ENCODE data around the gene DNASE1L1. TPM values are rescaled to one million over a fixed set of nuclear protein-coding genes. Genes with fewer than 3 reads are reported as not detected.

DNASE1L1 gene
- total and polyA plus RNA-seq, 4 donors, result 9.3 to 22.1 (median 16.7) TPM

DNA sequence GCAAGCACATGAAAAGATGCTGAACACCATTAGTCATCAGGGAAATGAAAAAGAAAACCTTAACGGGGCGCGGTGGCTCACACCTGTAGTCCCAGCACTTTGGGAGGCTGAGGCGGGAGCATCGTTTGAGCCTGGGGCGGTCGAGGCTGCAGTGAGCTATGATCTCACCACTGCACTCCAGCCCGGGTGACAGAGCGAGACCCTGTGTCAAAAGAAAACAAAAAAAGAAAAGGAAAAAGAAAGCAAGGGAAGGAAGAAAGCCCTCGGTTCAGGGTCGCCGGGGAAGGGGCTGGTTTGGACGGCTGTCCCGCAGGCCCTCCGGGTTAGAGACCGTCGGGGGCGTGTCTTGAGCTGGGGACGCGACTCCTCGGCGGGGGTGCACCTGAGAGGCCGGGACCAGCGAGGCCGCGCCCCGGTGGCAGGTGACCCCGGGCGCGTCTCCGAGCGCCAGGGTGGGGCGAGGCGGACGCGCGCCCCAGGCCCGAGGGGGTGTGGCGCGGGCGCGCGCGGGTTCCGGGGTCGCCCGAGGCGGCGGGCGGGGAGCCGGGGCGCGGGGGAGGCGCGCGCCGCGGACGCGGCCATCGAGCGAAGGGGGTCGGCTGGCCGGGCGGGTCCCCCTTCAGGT lies 48.5 kb upstream of the DNASE1L1 start:
- no peak overlapping the region for H3K27ac ChIP-seq (ENCODE audit: low read depth in 1 of 2, low read length in 2 of 2)
- 4% methylated on average over 64 of the region's 65 CpGs for WGBS
- H3K4me3 ChIP-seq (ENCODE audit: low read depth in 1 of 3, low read length in 3 of 3), result peak overlapping the region in 2 of 3 donors; percentile 50 to 74
- no peaks in the 10 kb centered on the region for H3K9me3 ChIP-seq (ENCODE audit: control insufficient read depth in 4 of 4, low read length in 3 of 4)
- H3K4me1 ChIP-seq (ENCODE audit: control insufficient read depth in 4 of 4, insufficient read depth in 4 of 4, low read length in 3 of 4), result peaks cover 0 to 5% (median 0%) of the 10 kb centered on the region in 4 donors
- H3K36me3 ChIP-seq (ENCODE audit: control insufficient read depth in 4 of 4, insufficient read depth in 3 of 4, low read depth in 1 of 4, low read length in 3 of 4), result peaks cover 0 to 2% (median 0%) of the 10 kb centered on the region in 4 donors
- H3K27me3 ChIP-seq (ENCODE audit: control insufficient read depth in 4 of 4, insufficient read depth in 4 of 4, low read length in 3 of 4), result no peaks in the 10 kb centered on the region
- no peak for DNase-seq (ENCODE audit: low spot score)
- H3K9ac ChIP-seq (ENCODE audit: low read depth in 1 of 2, low read length in 2 of 2), result no peak overlapping the region
- TF ChIP-seq RXRA (IDR thresholded peaks at IDR 0.05) (no peak), YY1 (IDR thresholded peaks at IDR 0.05) (no peak), GABPA (IDR thresholded peaks at IDR 0.05 in 1 of 2, conservative IDR thresholded peaks at IDR 0.05 in 1 of 2) (no peak)
- TF ChIP-seq, protein P1, sequence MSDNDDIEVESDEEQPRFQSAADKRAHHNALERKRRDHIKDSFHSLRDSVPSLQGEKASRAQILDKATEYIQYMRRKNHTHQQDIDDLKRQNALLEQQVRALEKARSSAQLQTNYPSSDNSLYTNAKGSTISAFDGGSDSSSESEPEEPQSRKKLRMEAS (IDR thresholded peaks at IDR 0.05), result no peak
- TF ChIP-seq, protein P2, sequence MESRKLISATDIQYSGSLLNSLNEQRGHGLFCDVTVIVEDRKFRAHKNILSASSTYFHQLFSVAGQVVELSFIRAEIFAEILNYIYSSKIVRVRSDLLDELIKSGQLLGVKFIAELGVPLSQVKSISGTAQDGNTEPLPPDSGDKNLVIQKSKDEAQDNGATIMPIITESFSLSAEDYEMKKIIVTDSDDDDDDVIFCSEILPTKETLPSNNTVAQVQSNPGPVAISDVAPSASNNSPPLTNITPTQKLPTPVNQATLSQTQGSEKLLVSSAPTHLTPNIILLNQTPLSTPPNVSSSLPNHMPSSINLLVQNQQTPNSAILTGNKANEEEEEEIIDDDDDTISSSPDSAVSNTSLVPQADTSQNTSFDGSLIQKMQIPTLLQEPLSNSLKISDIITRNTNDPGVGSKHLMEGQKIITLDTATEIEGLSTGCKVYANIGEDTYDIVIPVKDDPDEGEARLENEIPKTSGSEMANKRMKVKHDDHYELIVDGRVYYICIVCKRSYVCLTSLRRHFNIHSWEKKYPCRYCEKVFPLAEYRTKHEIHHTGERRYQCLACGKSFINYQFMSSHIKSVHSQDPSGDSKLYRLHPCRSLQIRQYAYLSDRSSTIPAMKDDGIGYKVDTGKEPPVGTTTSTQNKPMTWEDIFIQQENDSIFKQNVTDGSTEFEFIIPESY (IDR thresholded peaks at IDR 0.05), result no peak
- TF ChIP-seq, protein P3, sequence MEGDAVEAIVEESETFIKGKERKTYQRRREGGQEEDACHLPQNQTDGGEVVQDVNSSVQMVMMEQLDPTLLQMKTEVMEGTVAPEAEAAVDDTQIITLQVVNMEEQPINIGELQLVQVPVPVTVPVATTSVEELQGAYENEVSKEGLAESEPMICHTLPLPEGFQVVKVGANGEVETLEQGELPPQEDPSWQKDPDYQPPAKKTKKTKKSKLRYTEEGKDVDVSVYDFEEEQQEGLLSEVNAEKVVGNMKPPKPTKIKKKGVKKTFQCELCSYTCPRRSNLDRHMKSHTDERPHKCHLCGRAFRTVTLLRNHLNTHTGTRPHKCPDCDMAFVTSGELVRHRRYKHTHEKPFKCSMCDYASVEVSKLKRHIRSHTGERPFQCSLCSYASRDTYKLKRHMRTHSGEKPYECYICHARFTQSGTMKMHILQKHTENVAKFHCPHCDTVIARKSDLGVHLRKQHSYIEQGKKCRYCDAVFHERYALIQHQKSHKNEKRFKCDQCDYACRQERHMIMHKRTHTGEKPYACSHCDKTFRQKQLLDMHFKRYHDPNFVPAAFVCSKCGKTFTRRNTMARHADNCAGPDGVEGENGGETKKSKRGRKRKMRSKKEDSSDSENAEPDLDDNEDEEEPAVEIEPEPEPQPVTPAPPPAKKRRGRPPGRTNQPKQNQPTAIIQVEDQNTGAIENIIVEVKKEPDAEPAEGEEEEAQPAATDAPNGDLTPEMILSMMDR (IDR thresholded peaks at IDR 0.05; ENCODE audit: low read depth, low read length, missing input control), result no peak
- TF ChIP-seq, protein P4, sequence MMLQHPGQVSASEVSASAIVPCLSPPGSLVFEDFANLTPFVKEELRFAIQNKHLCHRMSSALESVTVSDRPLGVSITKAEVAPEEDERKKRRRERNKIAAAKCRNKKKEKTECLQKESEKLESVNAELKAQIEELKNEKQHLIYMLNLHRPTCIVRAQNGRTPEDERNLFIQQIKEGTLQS (IDR thresholded peaks at IDR 0.05), result no peak

DNA sequence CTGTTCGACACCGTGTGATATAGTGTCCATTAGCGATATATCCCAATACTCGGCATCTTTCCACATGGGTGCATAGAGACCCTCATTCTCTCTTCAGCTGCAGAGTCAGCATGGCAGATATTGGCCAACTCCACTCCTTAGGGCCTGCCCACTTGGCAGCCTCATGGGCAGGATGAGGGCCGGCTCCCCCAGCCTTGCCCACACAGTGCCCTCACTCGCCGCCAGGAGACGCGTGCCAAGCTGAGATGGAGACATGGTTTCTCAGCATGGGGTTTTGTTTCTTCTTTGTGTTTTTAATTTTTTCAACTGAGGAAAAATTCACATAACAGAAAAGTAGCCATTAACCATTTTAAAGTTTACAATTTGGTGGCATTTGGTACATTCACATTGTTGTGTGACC lies 43.8 kb upstream of the DNASE1L1 start:
- 97% methylated on average over 9 of the region's 9 CpGs for WGBS
- Histone ChIP-seq H3K9ac (ENCODE audit: low read depth in 1 of 2, low read length in 2 of 2) (no peak overlapping the region), H3K27me3 (ENCODE audit: control insufficient read depth in 4 of 4, insufficient read depth in 4 of 4, low read length in 3 of 4) (no peaks in the 10 kb centered on the region), H3K4me3 (ENCODE audit: low read depth in 1 of 3, low read length in 3 of 3) (no peak overlapping the region), H3K36me3 (ENCODE audit: control insufficient read depth in 4 of 4, insufficient read depth in 3 of 4, low read depth in 1 of 4, low read length in 3 of 4) (peaks cover 0 to 24% (median 8%) of the 10 kb centered on the region in 4 donors), H3K9me3 (ENCODE audit: control insufficient read depth in 4 of 4, low read length in 3 of 4) (no peaks in the 10 kb centered on the region), H3K27ac (ENCODE audit: low read depth in 1 of 2, low read length in 2 of 2) (no peak overlapping the region), H3K4me1 (ENCODE audit: control insufficient read depth in 4 of 4, insufficient read depth in 4 of 4, low read length in 3 of 4) (peaks cover 0 to 5% (median 0%) of the 10 kb centered on the region in 4 donors)
- no peak for DNase-seq (ENCODE audit: low spot score)
- no peak for TF ChIP-seq HNF4G (IDR thresholded peaks at IDR 0.05)
- TF ChIP-seq, protein P3 (IDR thresholded peaks at IDR 0.05; ENCODE audit: low read depth, low read length, missing input control), result no peak
- TF ChIP-seq, protein P4 (IDR thresholded peaks at IDR 0.05), result no peak
- no peak for TF ChIP-seq EGR1 (IDR thresholded peaks at IDR 0.05; ENCODE audit: low read depth in 2 of 2)
- no peak for TF ChIP-seq YY1 (IDR thresholded peaks at IDR 0.05)
- no peak for TF ChIP-seq RXRA (IDR thresholded peaks at IDR 0.05)
